ENCODE results near the gene SYNDIG1L.

SYNDIG1L gene

GRCh38 chr14:74427651-74428050 lies 1.6 kb upstream of the SYNDIG1L start:
- no peak for DNase-seq

- DNase-seq = peak; percentile 33
Observed at GRCh38 chr14:74425525-74426201, 347 bp downstream of the SYNDIG1L start.

GRCh38 chr14:74424606-74425005 lies 1.4 kb downstream of the SYNDIG1L start:
- DNase-seq = no peak

GRCh38 chr14:74423246-74423645 lies 2.8 kb downstream of the SYNDIG1L start:
- no peak for DNase-seq

- no peak for DNase-seq
Observed at GRCh38 chr14:74421981-74422380, 4.0 kb downstream of the SYNDIG1L start.

- DNase-seq = no peak
Observed at GRCh38 chr14:74419086-74419485, 6.9 kb downstream of the SYNDIG1L start.

GRCh38 chr14:74418031-74418430 lies 8.0 kb downstream of the SYNDIG1L start:
- no peak for DNase-seq

GRCh38 chr14:74417611-74418010 lies 8.4 kb downstream of the SYNDIG1L start:
- DNase-seq = no peak

GRCh38 chr14:74417201-74417600 lies 8.8 kb downstream of the SYNDIG1L start:
- no peak for DNase-seq

- no peak for DNase-seq
Observed at GRCh38 chr14:74415115-74415437, 10.9 kb downstream of the SYNDIG1L start.

GRCh38 chr14:74414403-74415114 lies 11.5 kb downstream of the SYNDIG1L start:
- no peak for DNase-seq

- DNase-seq = no peak
Observed at GRCh38 chr14:74413627-74414026, 12.4 kb downstream of the SYNDIG1L start.

- DNase-seq = no peak
Observed at GRCh38 chr14:74412753-74413152, 13.3 kb downstream of the SYNDIG1L start.

- no peak for DNase-seq
Observed at GRCh38 chr14:74411671-74412070, 14.3 kb downstream of the SYNDIG1L start.

- no peak for DNase-seq
Observed at GRCh38 chr14:74409441-74409840, 16.6 kb downstream of the SYNDIG1L start.

- no peak for DNase-seq
Observed at GRCh38 chr14:74408870-74409269, 17.1 kb downstream of the SYNDIG1L start.

GRCh38 chr14:74407801-74408154 lies 18.2 kb downstream of the SYNDIG1L start:
- no peak for DNase-seq

- no peak for DNase-seq
Observed at GRCh38 chr14:74407021-74407800, 18.8 kb downstream of the SYNDIG1L start.

GRCh38 chr14:74405663-74406062 lies 20.3 kb downstream of the SYNDIG1L start:
- DNase-seq = no peak

GRCh38 chr14:74404435-74404834 lies 21.6 kb downstream of the SYNDIG1L start:
- no peak for DNase-seq

- no peak for DNase-seq
Observed at GRCh38 chr14:74403619-74404417, 22.2 kb downstream of the SYNDIG1L start.

GRCh38 chr14:74402401-74403251 lies 23.4 kb downstream of the SYNDIG1L start:
- no peak for DNase-seq

Measured in stimulated activated CD4-positive, alpha-beta T cell treated with anti-CD3 and anti-CD28 coated beads, Interleukin-1b, Interleukin-23, amount 100 ng/mL, for 48 hours (primary cell).